H1 (cell line): Measurements from ENCODE around the gene ASF1B. TPM values are rescaled to one million over a fixed set of nuclear protein-coding genes. Genes with fewer than 3 reads are reported as not detected.
A peak's percentile ranks its signal among the peaks of the same experiment; 100 is the strongest.

Source experiments
- CTCF ChIA-PET: fragments of 300-600 bp; sonication (Branson Sonifier 250); formaldehyde crosslinking; loops from one replicate; lab custom pipeline; 2021; ENCODE audit not compliant: partially characterized antibody; lab: Charles Lee
- POLR2A ChIA-PET: fragments of 300-600 bp; sonication (Branson Sonifier 250); formaldehyde crosslinking; loops from one replicate; lab custom pipeline; 2021; ENCODE audit warnings: inconsistent platforms; ENCODE audit not compliant: partially characterized antibody; lab: Charles Lee
- DNase-seq, 2 experiments: peaks; one replicate each; pipeline versions ENCODE4 v3.0.0 to v3.0.0-alpha.2; 2010 to 2022; ENCODE audit warnings: low spot score in 2 of 2, low read depth in 1 of 2, mixed read lengths in 1 of 2
- FAIRE-seq: peaks from 2 replicates; lab custom pipeline; 2011; peaks lifted over from hg19 to GRCh38; lab: Jason Lieb, UNC
- H2AFZ ChIP-seq: 2 replicates; pipeline ENCODE4 v1.8.1; 2012; ENCODE audit warnings: low read length, inconsistent platforms
- H2AK5ac ChIP-seq: 2 replicates; pipeline ENCODE4 v1.6.1; 2013; ENCODE audit warnings: low read depth, low read length
- H2BK120ac ChIP-seq: replicated peaks from 2 replicates; pipeline ENCODE3; 2013; ENCODE audit warnings: low read depth, low read length, inconsistent platforms
- H2BK12ac ChIP-seq: 2 replicates; pipeline ENCODE4 v1.6.1; 2013; ENCODE audit warnings: low read depth, low read length
- H2BK15ac ChIP-seq: 2 replicates; pipeline ENCODE4 v1.6.1; 2013; ENCODE audit warnings: low read length
- H2BK20ac ChIP-seq: 2 replicates; pipeline ENCODE4 v1.6.1; 2013; ENCODE audit warnings: low read length
- H2BK5ac ChIP-seq: 2 replicates; pipeline ENCODE4 v1.6.1; 2013; ENCODE audit warnings: low read depth, low read length
- H3K14ac ChIP-seq: 2 replicates; pipeline ENCODE4 v1.6.1; 2013; ENCODE audit warnings: inconsistent platforms; ENCODE audit not compliant: insufficient read length
- H3K18ac ChIP-seq: 2 replicates; pipeline ENCODE4 v1.6.1; 2013; ENCODE audit warnings: low read length; ENCODE audit errors: extremely low read depth
- H3K23ac ChIP-seq: 2 replicates; pipeline ENCODE4 v1.6.1; 2013; ENCODE audit warnings: inconsistent platforms; ENCODE audit not compliant: insufficient read length
- H3K23me2 ChIP-seq: 2 replicates; pipeline ENCODE4 v1.6.1; 2013; ENCODE audit warnings: low read depth, low read length
- H3K27ac ChIP-seq: 2 replicates; pipeline ENCODE4 v1.6.1; 2011; ENCODE audit warnings: low read depth, low read length, inconsistent platforms
- H3K27me3 ChIP-seq, 4 experiments: replicated peaks in 1 of 4; 1 replicate in 1 of 4; 2 replicates in 3 of 4; pipeline versions ENCODE4 v1.6.1 to v1.8.1; 2011 to 2013; ENCODE audit warnings: low read length in 3 of 4, mild to moderate bottlenecking in 3 of 4, inconsistent platforms in 2 of 4, mixed read lengths in 2 of 4, moderate library complexity in 1 of 4; ENCODE audit not compliant: control insufficient read depth in 3 of 4, insufficient read depth in 3 of 4; ENCODE audit errors: extremely low read depth in 1 of 4
- H3K36me3 ChIP-seq, 4 experiments: 2 replicates each; pipeline versions ENCODE4 v1.6.1 to v1.8.1; 2011 to 2013; ENCODE audit warnings: mild to moderate bottlenecking in 4 of 4, low read length in 3 of 4, moderate library complexity in 2 of 4, control low read depth in 1 of 4, inconsistent platforms in 1 of 4; ENCODE audit not compliant: insufficient read depth in 4 of 4, control insufficient read depth in 2 of 4
- H3K4ac ChIP-seq: replicated peaks from 2 replicates; pipeline ENCODE3; 2013; ENCODE audit warnings: low read length, low read depth, mixed read lengths, inconsistent platforms; ENCODE audit not compliant: insufficient read length
- H3K4me1 ChIP-seq, 4 experiments: replicated peaks in 1 of 4; 1 replicate in 1 of 4; 2 replicates in 3 of 4; pipeline versions ENCODE4 v1.6.1 to v1.8.1; 2011 to 2013; ENCODE audit warnings: low read length in 3 of 4, inconsistent platforms in 2 of 4, mixed read lengths in 1 of 4; ENCODE audit not compliant: insufficient read depth in 4 of 4, control insufficient read depth in 3 of 4
- H3K4me2 ChIP-seq, 2 experiments: 2 replicates each; pipeline versions ENCODE4 v1.6.1 to v1.8.1; 2011 to 2013; ENCODE audit warnings: low read depth in 2 of 2, low read length in 2 of 2, control low read depth in 1 of 2, inconsistent platforms in 1 of 2, mild to moderate bottlenecking in 1 of 2; ENCODE audit not compliant: insufficient read depth in 1 of 2
- H3K4me3 ChIP-seq, 4 experiments: fragments of 200-600, 300-600 bp in 1 of 4; sonication (generic), shearing (Covaris generic), sonication (Bioruptor Twin) in 1 of 4; 2 replicates each; pipeline versions ENCODE4 v1.5.1 to v1.8.1; 2011 to 2016; ENCODE audit warnings: low read length in 4 of 4, low read depth in 3 of 4, control low read depth in 2 of 4, inconsistent platforms in 2 of 4, mild to moderate bottlenecking in 2 of 4, mixed read lengths in 1 of 4, moderate library complexity in 1 of 4; ENCODE audit not compliant: insufficient read depth in 2 of 4; ENCODE audit errors: extremely low read depth in 1 of 4
- H3K56ac ChIP-seq: replicated peaks from 2 replicates; pipeline ENCODE3; 2013; ENCODE audit warnings: low read depth, mild to moderate bottlenecking, mixed read lengths, low read length, inconsistent platforms; ENCODE audit not compliant: insufficient read length
- H3K79me1 ChIP-seq: 2 replicates; pipeline ENCODE4 v1.6.1; 2013; ENCODE audit warnings: low read depth, low read length, control low read depth
- H3K79me2 ChIP-seq, 2 experiments: 2 replicates each; pipeline versions ENCODE4 v1.6.1 to v1.8.1; 2012 to 2013; ENCODE audit warnings: low read length in 2 of 2, mild to moderate bottlenecking in 2 of 2, inconsistent platforms in 1 of 2; ENCODE audit not compliant: insufficient read depth in 2 of 2, control insufficient read depth in 1 of 2
- H3K9ac ChIP-seq, 4 experiments: replicated peaks in 1 of 4; 1 replicate in 1 of 4; 2 replicates in 3 of 4; pipeline versions ENCODE4 v1.6.1 to v1.8.1; 2011 to 2013; ENCODE audit warnings: low read depth in 3 of 4, low read length in 3 of 4, control low read depth in 2 of 4, mild to moderate bottlenecking in 2 of 4, moderate library complexity in 2 of 4, inconsistent platforms in 1 of 4; ENCODE audit errors: extremely low read depth in 1 of 4
- H3K9me3 ChIP-seq, 2 experiments: 2 replicates each; pipeline versions ENCODE4 v1.6.1 to v1.8.1; 2012 to 2013; ENCODE audit warnings: mild to moderate bottlenecking in 2 of 2, moderate library complexity in 2 of 2, control low read depth in 1 of 2, inconsistent platforms in 1 of 2, low read depth in 1 of 2, low read length in 1 of 2, mixed read lengths in 1 of 2; ENCODE audit not compliant: insufficient read depth in 2 of 2
- H4K20me1 ChIP-seq, 2 experiments: replicated peaks in 1 of 2; 2 replicates each; pipeline versions ENCODE3 to v1.8.1; 2011 to 2013; ENCODE audit warnings: inconsistent platforms in 2 of 2, low read length in 2 of 2, mild to moderate bottlenecking in 1 of 2; ENCODE audit not compliant: insufficient read depth in 2 of 2, control insufficient read depth in 1 of 2
- H4K5ac ChIP-seq: 2 replicates; pipeline ENCODE4 v1.6.1; 2013; ENCODE audit warnings: low read length, low read depth, mixed read lengths, inconsistent platforms; ENCODE audit not compliant: insufficient read length
- H4K8ac ChIP-seq: 2 replicates; pipeline ENCODE4 v1.8.0; 2013; ENCODE audit warnings: mild to moderate bottlenecking, moderate library complexity, low read length, inconsistent platforms; ENCODE audit not compliant: insufficient read depth; ENCODE audit errors: extremely low read depth
- H4K91ac ChIP-seq: replicated peaks from 2 replicates; pipeline ENCODE3; 2013; ENCODE audit warnings: low read length, mixed read lengths, inconsistent platforms; ENCODE audit not compliant: insufficient read length
- HDAC6 ChIP-seq: IDR thresholded peaks from one replicate; pipeline ENCODE4 v1.7.1; 2012; ENCODE audit warnings: low read depth, mild to moderate bottlenecking, inconsistent platforms, low read length, moderate library complexity
- KDM1A ChIP-seq: fragments of 200-600, 300-600 bp; sonication (generic); IDR thresholded peaks from 2 replicates; pipeline ENCODE4 v1.7.1; 2016; ENCODE audit warnings: mild to moderate bottlenecking, low read length, borderline replicate concordance
- WGBS, 2 experiments: shearing (Covaris generic) in 1 of 2; methylation state at CpG; one replicate each; pipeline versions ENCODE4 v1.1.6 to v1.1.7; 2013 to 2015; ENCODE audit warnings: low lambda C conversion rate in 2 of 2, mixed read lengths in 2 of 2, inconsistent platforms in 1 of 2, low coverage in 1 of 2, missing lambda C conversion rate in 1 of 2; ENCODE audit not compliant: insufficient replicate concordance in 2 of 2, insufficient coverage in 1 of 2, insufficient read length in 1 of 2; ENCODE audit errors: extremely low coverage in 1 of 2, missing lambda C conversion rate in 1 of 2; 5-methylcytosine and 5-hydroxymethylcytosine counted together
- polyA plus RNA-seq, 7 experiments: library from polyadenylated mRNA; depleted of rRNA in 3 of 7; stranded (reverse) in 5 of 7; unstranded in 2 of 7; fragments of >200 nt in 5 of 7; fragments of 200-250 nt in 2 of 7; gene quantifications; 1 replicate in 5 of 7; 2 replicates in 1 of 7; 4 replicates in 1 of 7; pipeline versions ENCODE4 v1.2.1 to v1.2.3, GENCODE V29; 2011 to 2013; ENCODE audit warnings: missing spikeins in 2 of 7, mixed read lengths in 2 of 7
- total RNA-seq: library from RNA; stranded (reverse); fragmentation: NEBNext Ultra II Directional; extraction: Animal tissue kit (Norgen Biotek cat#: 25700); gene quantifications from 2 replicates; pipeline ENCODE4 v1.2.1, GENCODE V29; 2021

The ASF1B gene
- total and polyA plus RNA-seq, 2 of the 8 experiments (the other 6 are each of a cell fraction or from before 2014, with no cell fraction given), result 32.6 to 59.2 TPM

- no peaks in the 10 kb centered on the region; a peak in 1 of 7 replicates for H3K27me3 ChIP-seq
- H2AFZ ChIP-seq, result no peak overlapping the region
- ChIA-PET POLR2A (interaction anchor here (0.9 to 3.2 kb wide), 4 partner anchors 9 to 187 kb away, joined by 3 to 25 read pairs (median 6); partner anchors contain the start of gene ASF1B), CTCF (interaction anchor here (0.6 to 4.9 kb wide), 8 partner anchors 9 to 261 kb away, joined by 3 to 24 read pairs (median 6); partner anchors contain the start of gene ASF1B)
- FAIRE-seq (no peak), DNase-seq (no peak)
- TF ChIP-seq HDAC6 (no peak), KDM1A (peak; percentile 67; the same call in 1 of the 2 replicates)
- no peak overlapping the region for H4K91ac ChIP-seq
- 89% methylated on average over 6 of the region's 6 CpGs; no CpG with 5 or more reads in 1 of the 2 experiments for WGBS, 2 experiments
- H3K4me1 ChIP-seq, result peaks cover 0 to 20% (median 14%) of the 10 kb centered on the region in 4 experiments; a peak in 6 of 7 replicates
- no peak overlapping the region for H2BK120ac ChIP-seq
- no peak overlapping the region for H3K4me2 ChIP-seq
- H3K23ac ChIP-seq, result no peak overlapping the region
- H2BK5ac ChIP-seq, result no peak overlapping the region
- H2BK12ac ChIP-seq, result no peak overlapping the region
- no peaks in the 10 kb centered on the region for H3K9me3 ChIP-seq
- H2BK20ac ChIP-seq, result no peak overlapping the region
- no peaks in the 10 kb centered on the region for H3K23me2 ChIP-seq
- no peaks in the 10 kb centered on the region for H3K36me3 ChIP-seq
- H4K5ac ChIP-seq, result no peak overlapping the region
- no peak overlapping the region for H3K18ac ChIP-seq
- H3K79me2 ChIP-seq, result no peaks in the 10 kb centered on the region
- no peaks in the 10 kb centered on the region; the same call in 1 of the 2 replicates for H3K79me1 ChIP-seq
- no peak overlapping the region for H3K4me3 ChIP-seq
- H4K8ac ChIP-seq, result no peak overlapping the region
- no peak overlapping the region for H3K14ac ChIP-seq
- no peak overlapping the region for H3K27ac ChIP-seq
- H2AK5ac ChIP-seq, result no peak overlapping the region
- H4K20me1 ChIP-seq, result peaks cover 2 to 8% of the 10 kb centered on the region in 2 experiments
- H2BK15ac ChIP-seq, result no peak overlapping the region
- H3K4ac ChIP-seq, result no peak overlapping the region
- no peak overlapping the region for H3K56ac ChIP-seq
- no peak overlapping the region for H3K9ac ChIP-seq
Observed at GRCh38 chr19:14145381-14145780, 9.0 kb upstream of the ASF1B start.
